H1 (cell line): ENCODE measurements around the gene FERMT2. TPM values are rescaled to one million over a fixed set of nuclear protein-coding genes. Genes with fewer than 3 reads are reported as not detected.

Source experiments
- CTCF ChIA-PET: fragments of 300-600 bp; sonication (Branson Sonifier 250); formaldehyde crosslinking; loops from one replicate; lab custom pipeline; 2021; ENCODE audit not compliant: partially characterized antibody; lab: Charles Lee
- POLR2A ChIA-PET: fragments of 300-600 bp; sonication (Branson Sonifier 250); formaldehyde crosslinking; loops from one replicate; lab custom pipeline; 2021; ENCODE audit warnings: inconsistent platforms; ENCODE audit not compliant: partially characterized antibody; lab: Charles Lee
- DNase-seq, 2 experiments: peaks; one replicate each; pipeline versions ENCODE4 v3.0.0 to v3.0.0-alpha.2; 2010 to 2022; ENCODE audit warnings: low spot score in 2 of 2, low read depth in 1 of 2, mixed read lengths in 1 of 2
- FAIRE-seq: peaks from 2 replicates; lab custom pipeline; 2011; peaks lifted over from hg19 to GRCh38; lab: Jason Lieb, UNC
- H2AFZ ChIP-seq: 2 replicates; pipeline ENCODE4 v1.8.1; 2012; ENCODE audit warnings: low read length, inconsistent platforms
- H2AK5ac ChIP-seq: 2 replicates; pipeline ENCODE4 v1.6.1; 2013; ENCODE audit warnings: low read depth, low read length
- H2BK120ac ChIP-seq: replicated peaks from 2 replicates; pipeline ENCODE3; 2013; ENCODE audit warnings: low read depth, low read length, inconsistent platforms
- H2BK12ac ChIP-seq: 2 replicates; pipeline ENCODE4 v1.6.1; 2013; ENCODE audit warnings: low read depth, low read length
- H2BK15ac ChIP-seq: 2 replicates; pipeline ENCODE4 v1.6.1; 2013; ENCODE audit warnings: low read length
- H2BK20ac ChIP-seq: 2 replicates; pipeline ENCODE4 v1.6.1; 2013; ENCODE audit warnings: low read length
- H2BK5ac ChIP-seq: 2 replicates; pipeline ENCODE4 v1.6.1; 2013; ENCODE audit warnings: low read depth, low read length
- H3K14ac ChIP-seq: 2 replicates; pipeline ENCODE4 v1.6.1; 2013; ENCODE audit warnings: inconsistent platforms; ENCODE audit not compliant: insufficient read length
- H3K18ac ChIP-seq: 2 replicates; pipeline ENCODE4 v1.6.1; 2013; ENCODE audit warnings: low read length; ENCODE audit errors: extremely low read depth
- H3K23ac ChIP-seq: 2 replicates; pipeline ENCODE4 v1.6.1; 2013; ENCODE audit warnings: inconsistent platforms; ENCODE audit not compliant: insufficient read length
- H3K23me2 ChIP-seq: 2 replicates; pipeline ENCODE4 v1.6.1; 2013; ENCODE audit warnings: low read depth, low read length
- H3K27ac ChIP-seq: 2 replicates; pipeline ENCODE4 v1.6.1; 2011; ENCODE audit warnings: low read depth, low read length, inconsistent platforms
- H3K27me3 ChIP-seq, 4 experiments: replicated peaks in 1 of 4; 1 replicate in 1 of 4; 2 replicates in 3 of 4; pipeline versions ENCODE4 v1.6.1 to v1.8.1; 2011 to 2013; ENCODE audit warnings: low read length in 3 of 4, mild to moderate bottlenecking in 3 of 4, inconsistent platforms in 2 of 4, mixed read lengths in 2 of 4, moderate library complexity in 1 of 4; ENCODE audit not compliant: control insufficient read depth in 3 of 4, insufficient read depth in 3 of 4; ENCODE audit errors: extremely low read depth in 1 of 4
- H3K36me3 ChIP-seq, 4 experiments: 2 replicates each; pipeline versions ENCODE4 v1.6.1 to v1.8.1; 2011 to 2013; ENCODE audit warnings: mild to moderate bottlenecking in 4 of 4, low read length in 3 of 4, moderate library complexity in 2 of 4, control low read depth in 1 of 4, inconsistent platforms in 1 of 4; ENCODE audit not compliant: insufficient read depth in 4 of 4, control insufficient read depth in 2 of 4
- H3K4ac ChIP-seq: replicated peaks from 2 replicates; pipeline ENCODE3; 2013; ENCODE audit warnings: low read length, low read depth, mixed read lengths, inconsistent platforms; ENCODE audit not compliant: insufficient read length
- H3K4me1 ChIP-seq, 4 experiments: replicated peaks in 1 of 4; 1 replicate in 1 of 4; 2 replicates in 3 of 4; pipeline versions ENCODE4 v1.6.1 to v1.8.1; 2011 to 2013; ENCODE audit warnings: low read length in 3 of 4, inconsistent platforms in 2 of 4, mixed read lengths in 1 of 4; ENCODE audit not compliant: insufficient read depth in 4 of 4, control insufficient read depth in 3 of 4
- H3K4me2 ChIP-seq, 2 experiments: 2 replicates each; pipeline versions ENCODE4 v1.6.1 to v1.8.1; 2011 to 2013; ENCODE audit warnings: low read depth in 2 of 2, low read length in 2 of 2, control low read depth in 1 of 2, inconsistent platforms in 1 of 2, mild to moderate bottlenecking in 1 of 2; ENCODE audit not compliant: insufficient read depth in 1 of 2
- H3K4me3 ChIP-seq, 4 experiments: fragments of 200-600, 300-600 bp in 1 of 4; sonication (generic), shearing (Covaris generic), sonication (Bioruptor Twin) in 1 of 4; 2 replicates each; pipeline versions ENCODE4 v1.5.1 to v1.8.1; 2011 to 2016; ENCODE audit warnings: low read length in 4 of 4, low read depth in 3 of 4, control low read depth in 2 of 4, inconsistent platforms in 2 of 4, mild to moderate bottlenecking in 2 of 4, mixed read lengths in 1 of 4, moderate library complexity in 1 of 4; ENCODE audit not compliant: insufficient read depth in 2 of 4; ENCODE audit errors: extremely low read depth in 1 of 4
- H3K56ac ChIP-seq: replicated peaks from 2 replicates; pipeline ENCODE3; 2013; ENCODE audit warnings: low read depth, mild to moderate bottlenecking, mixed read lengths, low read length, inconsistent platforms; ENCODE audit not compliant: insufficient read length
- H3K79me1 ChIP-seq: 2 replicates; pipeline ENCODE4 v1.6.1; 2013; ENCODE audit warnings: low read depth, low read length, control low read depth
- H3K79me2 ChIP-seq, 2 experiments: 2 replicates each; pipeline versions ENCODE4 v1.6.1 to v1.8.1; 2012 to 2013; ENCODE audit warnings: low read length in 2 of 2, mild to moderate bottlenecking in 2 of 2, inconsistent platforms in 1 of 2; ENCODE audit not compliant: insufficient read depth in 2 of 2, control insufficient read depth in 1 of 2
- H3K9ac ChIP-seq, 4 experiments: replicated peaks in 1 of 4; 1 replicate in 1 of 4; 2 replicates in 3 of 4; pipeline versions ENCODE4 v1.6.1 to v1.8.1; 2011 to 2013; ENCODE audit warnings: low read depth in 3 of 4, low read length in 3 of 4, control low read depth in 2 of 4, mild to moderate bottlenecking in 2 of 4, moderate library complexity in 2 of 4, inconsistent platforms in 1 of 4; ENCODE audit errors: extremely low read depth in 1 of 4
- H3K9me3 ChIP-seq, 2 experiments: 2 replicates each; pipeline versions ENCODE4 v1.6.1 to v1.8.1; 2012 to 2013; ENCODE audit warnings: mild to moderate bottlenecking in 2 of 2, moderate library complexity in 2 of 2, control low read depth in 1 of 2, inconsistent platforms in 1 of 2, low read depth in 1 of 2, low read length in 1 of 2, mixed read lengths in 1 of 2; ENCODE audit not compliant: insufficient read depth in 2 of 2
- H4K20me1 ChIP-seq, 2 experiments: replicated peaks in 1 of 2; 2 replicates each; pipeline versions ENCODE3 to v1.8.1; 2011 to 2013; ENCODE audit warnings: inconsistent platforms in 2 of 2, low read length in 2 of 2, mild to moderate bottlenecking in 1 of 2; ENCODE audit not compliant: insufficient read depth in 2 of 2, control insufficient read depth in 1 of 2
- H4K5ac ChIP-seq: 2 replicates; pipeline ENCODE4 v1.6.1; 2013; ENCODE audit warnings: low read length, low read depth, mixed read lengths, inconsistent platforms; ENCODE audit not compliant: insufficient read length
- H4K8ac ChIP-seq: 2 replicates; pipeline ENCODE4 v1.8.0; 2013; ENCODE audit warnings: mild to moderate bottlenecking, moderate library complexity, low read length, inconsistent platforms; ENCODE audit not compliant: insufficient read depth; ENCODE audit errors: extremely low read depth
- H4K91ac ChIP-seq: replicated peaks from 2 replicates; pipeline ENCODE3; 2013; ENCODE audit warnings: low read length, mixed read lengths, inconsistent platforms; ENCODE audit not compliant: insufficient read length
- CBX5 ChIP-seq: fragments of 300-800, 300-1000 bp; sonication (generic); IDR thresholded peaks from 2 replicates; pipeline ENCODE4 v1.7.1; 2016; ENCODE audit warnings: antibody characterized with exemption, low read length, low read depth
- CHD1 ChIP-seq: IDR thresholded peaks from 2 replicates; pipeline ENCODE4 v1.6.1; 2012; ENCODE audit warnings: low read depth, low read length, improper control_type of control experiment
- GABPA ChIP-seq: IDR thresholded peaks from 2 replicates; pipeline ENCODE4 v1.6.1; 2011; ENCODE audit warnings: mild to moderate bottlenecking, low read length, moderate library complexity, borderline replicate concordance; ENCODE audit not compliant: insufficient read depth
- HDAC6 ChIP-seq: IDR thresholded peaks from one replicate; pipeline ENCODE4 v1.7.1; 2012; ENCODE audit warnings: low read depth, mild to moderate bottlenecking, inconsistent platforms, low read length, moderate library complexity
- KDM5A ChIP-seq: fragments of 200-600 bp; IDR thresholded peaks from 2 replicates; pipeline ENCODE4 v1.7.1; 2012; ENCODE audit warnings: mild to moderate bottlenecking, low read length, inconsistent platforms, mixed read lengths
- POU5F1 ChIP-seq: IDR thresholded peaks from 2 replicates; pipeline ENCODE4 v1.6.1; 2011; ENCODE audit warnings: low read depth, mild to moderate bottlenecking, low read length, moderate library complexity
- RBBP5 ChIP-seq: IDR thresholded peaks from 2 replicates; pipeline ENCODE4 v1.7.1; 2012; ENCODE audit warnings: low read depth, mild to moderate bottlenecking, inconsistent platforms, low read length, moderate library complexity, borderline replicate concordance
- RFX5 ChIP-seq: IDR thresholded peaks from 2 replicates; pipeline ENCODE4 v1.6.1; 2011; ENCODE audit warnings: low read depth, low read length, improper control_type of control experiment, borderline replicate concordance
- RXRA ChIP-seq: IDR thresholded peaks from 2 replicates; pipeline ENCODE4 v1.6.1; 2011; ENCODE audit warnings: low read depth, mild to moderate bottlenecking, low read length, moderate library complexity; ENCODE audit not compliant: insufficient read depth
- TBP ChIP-seq: IDR thresholded peaks from 2 replicates; pipeline ENCODE4 v1.6.1; 2011; ENCODE audit warnings: low read depth, low read length, improper control_type of control experiment
- WGBS, 2 experiments: shearing (Covaris generic) in 1 of 2; methylation state at CpG; one replicate each; pipeline versions ENCODE4 v1.1.6 to v1.1.7; 2013 to 2015; ENCODE audit warnings: low lambda C conversion rate in 2 of 2, mixed read lengths in 2 of 2, inconsistent platforms in 1 of 2, low coverage in 1 of 2, missing lambda C conversion rate in 1 of 2; ENCODE audit not compliant: insufficient replicate concordance in 2 of 2, insufficient coverage in 1 of 2, insufficient read length in 1 of 2; ENCODE audit errors: extremely low coverage in 1 of 2, missing lambda C conversion rate in 1 of 2; 5-methylcytosine and 5-hydroxymethylcytosine counted together
- polyA plus RNA-seq, 7 experiments: library from polyadenylated mRNA; depleted of rRNA in 3 of 7; stranded (reverse) in 5 of 7; unstranded in 2 of 7; fragments of >200 nt in 5 of 7; fragments of 200-250 nt in 2 of 7; gene quantifications; 1 replicate in 5 of 7; 2 replicates in 1 of 7; 4 replicates in 1 of 7; pipeline versions ENCODE4 v1.2.1 to v1.2.3, GENCODE V29; 2011 to 2013; ENCODE audit warnings: missing spikeins in 2 of 7, mixed read lengths in 2 of 7
- total RNA-seq: library from RNA; stranded (reverse); fragmentation: NEBNext Ultra II Directional; extraction: Animal tissue kit (Norgen Biotek cat#: 25700); gene quantifications from 2 replicates; pipeline ENCODE4 v1.2.1, GENCODE V29; 2021
- TF ChIP-seq, protein P1 (sequence below): IDR thresholded peaks from 2 replicates; pipeline ENCODE4 v1.6.1; 2011; ENCODE audit warnings: low read length, improper control_type of control experiment

The FERMT2 gene
- total and polyA plus RNA-seq, 2 of the 8 experiments (the other 6 are each of a cell fraction or from before 2014, with no cell fraction given) = 53.3 to 142 TPM

DNA sequence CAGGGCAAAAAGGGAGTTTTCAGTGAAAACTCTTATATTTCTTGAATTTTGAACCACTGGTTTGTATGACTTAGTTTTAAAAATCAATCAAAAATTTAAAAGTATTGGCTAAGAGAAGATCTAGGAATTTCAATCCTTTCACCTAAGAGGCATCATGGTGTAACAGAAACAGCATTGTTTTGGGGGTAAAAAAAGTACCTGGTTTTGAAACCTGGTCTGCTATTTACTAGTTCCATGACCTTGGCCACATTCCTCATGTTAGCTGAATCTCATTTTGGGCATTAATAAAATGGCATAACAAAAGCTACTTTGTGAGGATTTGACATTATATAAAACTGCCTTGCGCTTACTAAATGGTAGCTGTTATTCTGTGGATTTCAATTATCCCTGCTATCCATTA, 142.7 kb downstream of the FERMT2 start:
- Histone ChIP-seq H4K5ac (no peak overlapping the region), H3K14ac (no peak overlapping the region), H2BK5ac (no peak overlapping the region), H3K27ac (no peak overlapping the region), H3K36me3 (no peaks in the 10 kb centered on the region), H3K4ac (no peak overlapping the region), H3K79me1 (no peaks in the 10 kb centered on the region), H3K23ac (no peak overlapping the region), H3K4me3 (no peak overlapping the region), H3K9ac (no peak overlapping the region), H3K27me3 (no peaks in the 10 kb centered on the region), H4K8ac (no peak overlapping the region), H2AFZ (no peak overlapping the region), H2BK20ac (no peak overlapping the region), H3K23me2 (no peaks in the 10 kb centered on the region), H2BK120ac (no peak overlapping the region), H4K91ac (no peak overlapping the region), H2AK5ac (no peak overlapping the region), H3K4me1 (no peaks in the 10 kb centered on the region), H4K20me1 (no peaks in the 10 kb centered on the region), H3K56ac (no peak overlapping the region), H3K79me2 (no peaks in the 10 kb centered on the region), H3K9me3 (no peaks in the 10 kb centered on the region), H3K18ac (no peak overlapping the region), H2BK12ac (no peak overlapping the region), H3K4me2 (no peak overlapping the region), H2BK15ac (no peak overlapping the region)
- 83% methylated on average over 1 of the region's 1 CpG; no CpG with 5 or more reads in 1 of the 2 experiments for WGBS, 2 experiments
- ChIA-PET CTCF (interaction anchor here (0.9 to 1.3 kb wide), 3 partner anchors 9 to 153 kb away, joined by 3 to 4 read pairs (median 3); no protein-coding TSS in a partner anchor), POLR2A (no interaction called here)
- DNase-seq (no peak), FAIRE-seq (no peak)
- TF ChIP-seq RXRA (no peak), POU5F1 (no peak), RBBP5 (no peak), CBX5 (no peak), HDAC6 (no peak), GABPA (no peak), CHD1 (no peak), RFX5 (no peak), TBP (no peak), KDM5A (no peak)
- TF ChIP-seq, protein P1, sequence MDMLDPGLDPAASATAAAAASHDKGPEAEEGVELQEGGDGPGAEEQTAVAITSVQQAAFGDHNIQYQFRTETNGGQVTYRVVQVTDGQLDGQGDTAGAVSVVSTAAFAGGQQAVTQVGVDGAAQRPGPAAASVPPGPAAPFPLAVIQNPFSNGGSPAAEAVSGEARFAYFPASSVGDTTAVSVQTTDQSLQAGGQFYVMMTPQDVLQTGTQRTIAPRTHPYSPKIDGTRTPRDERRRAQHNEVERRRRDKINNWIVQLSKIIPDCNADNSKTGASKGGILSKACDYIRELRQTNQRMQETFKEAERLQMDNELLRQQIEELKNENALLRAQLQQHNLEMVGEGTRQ = no peak
